MG63 (cell line): Measurements from ENCODE around the gene SCEL. TPM values are rescaled to one million over a fixed set of nuclear protein-coding genes. Genes with fewer than 3 reads are reported as not detected.
A peak's percentile ranks its signal among the peaks of the same experiment; 100 is the strongest.
"Not testable (repeated sequence)": the region's sequence is repeated elsewhere in the genome, so short reads cannot be mapped to it uniquely, and the experiment has no call there.

ENCODE experiments used
- DNase-seq: peaks from one replicate; pipeline ENCODE4 v3.0.0-alpha.2; 2020
- H3K27me3 ChIP-seq: fragments of 250-450 bp; sonication (Bioruptor Pico); 2 replicates; pipeline ENCODE4 v1.5.1; 2020; ENCODE audit warnings: mild to moderate bottlenecking, moderate library complexity
- H3K36me3 ChIP-seq: fragments of 250-450 bp; sonication (Bioruptor Pico); 2 replicates; pipeline ENCODE4 v1.5.1; 2020; ENCODE audit warnings: mild to moderate bottlenecking, moderate library complexity
- H3K4me3 ChIP-seq: fragments of 250-450 bp; sonication (Bioruptor Pico); 2 replicates; pipeline ENCODE4 v1.5.1; 2020; ENCODE audit warnings: mild to moderate bottlenecking, moderate library complexity
- H3K9me3 ChIP-seq: fragments of 250-450 bp; sonication (Bioruptor Pico); 2 replicates; pipeline ENCODE4 v1.5.1; 2020; ENCODE audit warnings: mild to moderate bottlenecking, moderate library complexity
- total RNA-seq: library from RNA; depleted of rRNA; stranded (reverse); fragments of >200 nt; shearing (Covaris generic); gene quantifications from 2 replicates; pipeline ENCODE4 v1.2.3, GENCODE V29; 2014; ENCODE audit warnings: low replicate concordance

SCEL gene
- total RNA-seq, 1 experiment from 2014 or later, result not detected

GRCh38 chr13:77584106-77584505 is 48.6 kb downstream of the SCEL start:
- no peak overlapping the region for H3K4me3 ChIP-seq
- no peaks in the 10 kb centered on the region for H3K27me3 ChIP-seq
- H3K9me3 ChIP-seq, result no peaks in the 10 kb centered on the region
- DNase-seq, result peak; percentile 78
- no peaks in the 10 kb centered on the region for H3K36me3 ChIP-seq

DNA sequence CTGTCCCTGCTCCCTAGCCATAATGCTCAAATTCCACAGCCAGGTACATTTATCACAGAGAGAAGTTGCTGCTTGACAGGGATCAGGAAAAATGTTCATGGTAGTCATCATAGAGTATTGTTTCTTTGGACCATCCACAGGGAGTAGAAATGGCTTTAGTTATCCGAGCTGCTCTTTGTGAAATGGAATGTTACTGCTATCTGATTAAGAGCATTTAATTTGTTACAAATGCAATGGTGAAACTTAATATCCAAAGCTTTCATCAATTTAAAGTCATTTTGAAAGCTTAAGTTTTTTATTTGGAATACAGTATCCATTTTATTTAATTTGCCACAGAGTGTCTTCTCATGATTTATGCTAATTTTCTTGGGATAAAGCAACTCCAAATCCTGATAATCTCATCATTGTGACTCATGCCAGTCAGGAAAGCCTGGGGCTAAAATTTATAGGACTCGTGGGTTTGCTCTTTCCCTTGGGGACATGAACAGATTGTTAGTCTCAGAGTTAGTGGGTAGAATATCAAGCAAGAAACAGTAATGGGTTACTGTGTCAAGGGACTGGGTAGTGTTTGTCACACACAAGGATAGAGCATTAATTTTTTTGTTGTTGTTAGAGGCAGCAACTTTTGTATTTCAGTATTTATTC is 59.8 kb downstream of the SCEL start:
- no peaks in the 10 kb centered on the region for H3K9me3 ChIP-seq
- DNase-seq, result no peak
- no peaks in the 10 kb centered on the region for H3K36me3 ChIP-seq
- H3K4me3 ChIP-seq, result no peak overlapping the region
- peaks cover 5% of the 10 kb centered on the region; the same call in 1 of the 2 replicates for H3K27me3 ChIP-seq

- Histone ChIP-seq H3K36me3 (no peaks in the 10 kb centered on the region), H3K9me3 (no peaks in the 10 kb centered on the region), H3K4me3 (no peak overlapping the region), H3K27me3 (0 out of 2 replicates have a peak, but pooled peaks cover 5% of the 10 kb centered on the region)
- DNase-seq, result no peak
Measured at GRCh38 chr13:77596777-77597176, 61.3 kb downstream of the SCEL start.

- Histone ChIP-seq H3K4me3 (no peak overlapping the region), H3K36me3 (no peaks in the 10 kb centered on the region)
- no peak for DNase-seq
Measured at GRCh38 chr13:77599351-77599750, 63.8 kb downstream of the SCEL start.

GRCh38 chr13:77600701-77601100 is 65.2 kb downstream of the SCEL start:
- no peak for DNase-seq
- Histone ChIP-seq H3K27me3 (0 out of 2 replicates have a peak, but pooled peaks cover 2% of the 10 kb centered on the region), H3K9me3 (no peaks in the 10 kb centered on the region), H3K4me3 (no peak overlapping the region), H3K36me3 (no peaks in the 10 kb centered on the region)

More at GRCh38 chr13:77599351-77599750, 63.8 kb downstream of the SCEL start:
- Histone ChIP-seq H3K9me3 (no peaks in the 10 kb centered on the region), H3K27me3 (0 out of 2 replicates have a peak, but pooled peaks cover 5% of the 10 kb centered on the region)

DNA sequence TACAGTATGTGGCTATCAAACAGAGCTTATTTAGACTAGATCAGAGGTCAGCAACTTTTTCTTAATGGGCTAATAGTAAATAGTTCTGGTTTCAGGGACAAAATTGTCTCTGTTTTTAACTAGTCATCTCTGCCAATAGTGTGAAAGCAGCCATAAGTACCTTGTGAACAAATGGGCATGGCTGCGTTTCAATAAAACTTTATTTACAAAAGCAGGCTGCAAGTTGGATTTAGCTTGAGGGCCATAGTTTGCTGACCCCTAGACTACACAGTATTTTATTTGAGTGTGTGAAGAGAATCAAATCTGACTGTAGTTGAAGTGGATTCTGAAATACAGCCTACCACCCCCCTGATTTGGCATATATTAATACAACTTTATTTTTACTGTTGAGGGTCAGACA is 75.6 kb downstream of the SCEL start:
- H3K9me3 ChIP-seq, result no peaks in the 10 kb centered on the region
- H3K27me3 ChIP-seq, result no peaks in the 10 kb centered on the region
- no peak for DNase-seq
- no peak overlapping the region for H3K4me3 ChIP-seq
- no peaks in the 10 kb centered on the region for H3K36me3 ChIP-seq

- DNase-seq, result no peak
- Histone ChIP-seq H3K36me3 (no peaks in the 10 kb centered on the region), H3K27me3 (no peaks in the 10 kb centered on the region; the same call in 1 of the 2 replicates), H3K9me3 (no peaks in the 10 kb centered on the region), H3K4me3 (no peak overlapping the region)
Measured at GRCh38 chr13:77616027-77616426, 80.5 kb downstream of the SCEL start.

DNA sequence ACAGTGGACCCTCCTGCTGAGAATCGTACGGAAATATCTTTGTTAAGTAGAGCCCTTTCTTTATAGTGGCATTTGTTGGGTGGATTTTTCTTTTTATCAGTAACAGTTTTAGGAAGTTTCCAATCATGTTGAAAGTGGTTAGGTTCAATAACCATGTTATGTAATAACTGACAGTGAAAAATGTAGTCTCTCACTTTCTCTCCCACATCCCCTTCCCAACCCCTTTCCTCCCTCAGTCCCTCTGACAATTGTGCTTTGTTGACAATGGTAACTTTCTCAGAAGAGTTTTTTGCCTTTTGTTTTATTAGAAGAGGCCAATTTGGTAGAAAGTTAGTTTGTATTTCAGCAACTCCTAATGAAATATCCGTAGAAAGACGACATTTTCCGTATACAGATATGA is 84.1 kb downstream of the SCEL start:
- no peaks in the 10 kb centered on the region for H3K9me3 ChIP-seq
- H3K27me3 ChIP-seq, result no peaks in the 10 kb centered on the region; the same call in 1 of the 2 replicates
- DNase-seq, result no peak

GRCh38 chr13:77620138-77620537 is 84.6 kb downstream of the SCEL start:
- H3K4me3 ChIP-seq, result no peak overlapping the region
- H3K9me3 ChIP-seq, result no peaks in the 10 kb centered on the region
- H3K27me3 ChIP-seq, result no peaks in the 10 kb centered on the region; the same call in 1 of the 2 replicates
- no peaks in the 10 kb centered on the region for H3K36me3 ChIP-seq
- no peak for DNase-seq

More for the DNA sequence above, 84.1 kb downstream of the SCEL start:
- H3K4me3 ChIP-seq, result no peak overlapping the region
- H3K36me3 ChIP-seq, result no peaks in the 10 kb centered on the region

- no peaks in the 10 kb centered on the region for H3K9me3 ChIP-seq
- no peak overlapping the region for H3K4me3 ChIP-seq
- no peaks in the 10 kb centered on the region for H3K36me3 ChIP-seq
- DNase-seq, result no peak
- H3K27me3 ChIP-seq, result no peaks in the 10 kb centered on the region
Measured at GRCh38 chr13:77623806-77624205, 88.3 kb downstream of the SCEL start.

DNA sequence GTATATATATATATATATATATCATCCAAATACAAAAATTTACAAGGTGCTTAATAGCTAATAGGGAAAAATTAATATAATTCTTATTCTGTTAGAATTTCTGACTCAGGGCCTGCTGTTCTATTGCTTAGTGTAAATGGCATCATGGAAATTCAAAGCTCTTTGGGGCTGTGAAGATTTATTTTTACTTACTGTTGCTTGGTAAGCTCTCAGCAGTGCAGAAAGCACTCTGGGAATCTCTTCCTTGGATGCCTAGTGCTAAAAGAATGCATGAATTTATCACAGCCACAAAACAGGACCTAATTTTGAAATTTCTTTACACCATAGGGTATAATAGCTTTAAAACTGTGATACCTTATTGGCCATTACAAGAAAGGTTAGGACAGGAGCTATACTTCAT is 92.7 kb downstream of the SCEL start:
- H3K9me3 ChIP-seq, result no peaks in the 10 kb centered on the region
- no peaks in the 10 kb centered on the region for H3K36me3 ChIP-seq
- no peaks in the 10 kb centered on the region for H3K27me3 ChIP-seq
- DNase-seq, result no peak
- no peak overlapping the region for H3K4me3 ChIP-seq

GRCh38 chr13:77637588-77637987 is 102.1 kb downstream of the SCEL start:
- Histone ChIP-seq H3K36me3 (no peaks in the 10 kb centered on the region), H3K4me3 (no peak overlapping the region), H3K27me3 (no peaks in the 10 kb centered on the region; the same call in 1 of the 2 replicates), H3K9me3 (no peaks in the 10 kb centered on the region)
- no peak for DNase-seq

GRCh38 chr13:77650409-77650808 is 114.9 kb downstream of the SCEL start:
- Histone ChIP-seq H3K27me3 (no peaks in the 10 kb centered on the region), H3K4me3 (no peak overlapping the region), H3K36me3 (no peaks in the 10 kb centered on the region), H3K9me3 (no peaks in the 10 kb centered on the region)
- no peak for DNase-seq

DNA sequence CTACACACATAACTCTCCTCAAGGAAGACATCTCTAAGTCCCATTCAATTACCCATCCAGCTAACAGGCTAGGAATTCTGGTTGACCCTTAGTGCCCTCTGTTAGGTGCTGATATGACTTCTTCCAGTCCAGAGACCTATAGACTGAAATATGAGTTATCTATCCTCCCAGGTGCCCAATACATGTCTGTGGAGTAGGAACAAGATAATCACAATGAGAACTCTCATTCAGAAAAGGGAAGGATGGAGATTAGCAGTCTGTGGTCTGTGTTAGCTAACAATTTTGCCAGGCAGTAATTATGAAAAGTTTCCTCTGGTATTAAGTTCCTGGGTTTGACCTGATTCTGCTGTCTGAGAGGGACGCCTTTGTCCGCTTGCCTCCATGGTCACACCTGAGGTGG is 117.8 kb downstream of the SCEL start:
- Histone ChIP-seq H3K4me3 (no peak overlapping the region), H3K36me3 (no peaks in the 10 kb centered on the region), H3K9me3 (no peaks in the 10 kb centered on the region), H3K27me3 (no peaks in the 10 kb centered on the region)
- no peak for DNase-seq

DNA sequence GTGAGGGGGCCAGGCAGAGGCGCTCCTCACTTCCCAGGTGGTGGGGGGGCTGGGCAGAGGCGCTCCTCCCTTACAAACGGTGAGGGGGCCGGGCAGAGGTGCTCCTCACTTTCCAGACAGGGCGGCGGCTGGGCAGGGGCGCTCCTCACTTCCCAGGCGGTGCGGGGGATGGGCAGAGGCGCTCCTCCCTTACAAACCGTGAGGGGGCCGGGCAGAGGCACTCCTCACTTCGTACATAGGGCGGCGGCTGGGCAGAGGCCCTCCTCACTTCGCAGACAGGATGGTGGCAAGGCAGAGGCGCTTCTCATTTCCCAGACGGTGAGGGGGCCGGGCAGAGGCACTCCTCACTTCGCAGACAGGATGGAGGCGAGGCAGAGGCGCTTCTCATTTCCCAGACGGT is 124.5 kb downstream of the SCEL start:
- DNase-seq, H3K27me3 ChIP-seq, H3K9me3 ChIP-seq, H3K36me3 ChIP-seq, H3K4me3 ChIP-seq: not testable (repeated sequence)

DNA sequence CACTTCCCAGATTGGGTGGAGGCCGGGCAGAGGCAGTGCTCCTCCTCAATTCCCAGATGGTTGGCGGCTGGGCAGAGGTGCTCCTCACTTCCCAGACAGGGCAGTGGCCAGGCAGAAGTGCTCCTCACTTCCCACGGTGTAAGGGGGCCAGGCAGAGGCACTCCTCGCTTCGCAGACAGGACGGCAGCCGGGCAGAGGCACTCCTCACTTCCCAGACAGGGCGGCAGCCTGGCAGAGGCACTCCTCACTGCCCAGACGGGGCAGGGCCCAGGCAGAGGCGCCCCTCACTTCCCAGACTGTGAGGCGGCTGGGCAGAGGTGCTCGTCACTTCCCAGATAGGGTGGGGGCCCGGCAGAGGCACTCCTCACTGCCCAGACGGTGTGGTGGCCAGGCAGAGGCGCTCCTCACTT is 125.3 kb downstream of the SCEL start:
- H3K4me3 ChIP-seq, result no peak overlapping the region
- H3K27me3 ChIP-seq, result no peaks in the 10 kb centered on the region
- no peaks in the 10 kb centered on the region for H3K9me3 ChIP-seq
- DNase-seq, result no peak
- H3K36me3 ChIP-seq, result no peaks in the 10 kb centered on the region

DNA sequence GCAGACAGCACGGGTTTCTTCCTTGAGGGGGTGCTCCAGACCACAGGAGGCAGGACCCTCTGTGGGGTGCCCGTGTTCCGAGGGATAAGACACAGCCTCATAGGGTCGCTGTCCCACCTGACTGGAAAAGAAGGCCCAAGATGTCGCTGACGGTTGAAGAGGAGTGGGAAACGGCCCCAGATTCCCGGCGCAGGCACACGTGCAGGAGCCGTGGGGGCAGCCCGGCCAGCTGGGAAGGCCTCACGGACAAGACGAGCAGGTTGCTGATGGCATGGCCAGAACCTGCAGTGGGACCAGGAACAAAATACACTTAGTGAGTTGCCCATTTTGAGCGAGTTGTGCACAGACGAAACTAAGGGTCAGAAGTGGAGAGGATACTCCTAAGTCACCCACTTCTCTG is 126.8 kb downstream of the SCEL start:
- H3K27me3 ChIP-seq, H3K9me3 ChIP-seq, H3K4me3 ChIP-seq, DNase-seq, H3K36me3 ChIP-seq: not testable (repeated sequence)

GRCh38 chr13:77662831-77663230 is 127.3 kb downstream of the SCEL start:
- not testable (repeated sequence) for H3K4me3 ChIP-seq, DNase-seq, H3K36me3 ChIP-seq, H3K27me3 ChIP-seq, H3K9me3 ChIP-seq
